A673 (cell line): ENCODE measurements around the gene LUZP4. TPM values are rescaled to one million over a fixed set of nuclear protein-coding genes. Genes with fewer than 3 reads are reported as not detected.

ENCODE experiments used
- Bru-seq: library from RNA; stranded (reverse); fragments of 400-500 nt; gene quantifications from one replicate; lab custom pipeline; 2021; lab: Mats Ljungman, UMichigan
- BruChase-seq, 2 experiments: library from RNA; stranded (reverse); fragments of 400-500 nt; gene quantifications; one replicate each; lab custom pipeline; 2021; lab: Mats Ljungman, UMichigan
- BruUV-seq: library from RNA; stranded (reverse); fragments of 400-500 nt; replicated peaks from 2 replicates; lab custom pipeline; 2021; lab: Mats Ljungman, UMichigan
- CTCF ChIA-PET: fragments of 300-600 bp; sonication (Branson Sonifier 250); formaldehyde crosslinking; loops from one replicate; lab custom pipeline; 2022; ENCODE audit warnings: antibody characterized with exemption; lab: Charles Lee
- POLR2A ChIA-PET: fragments of 300-600 bp; sonication (Branson Sonifier 250); formaldehyde crosslinking; loops from one replicate; lab custom pipeline; 2022; ENCODE audit warnings: antibody characterized with exemption; ENCODE audit not compliant: low non-redundant PET; lab: Charles Lee
- DNase-seq: peaks from one replicate; pipeline ENCODE4 v3.0.0-alpha.2; 2015; ENCODE audit warnings: low spot score
- H3K27ac ChIP-seq: fragments of 200-600 bp; sonication (generic); 2 replicates; pipeline ENCODE4 v1.5.1; 2016; ENCODE audit warnings: mixed run types, low read depth, mild to moderate bottlenecking, mixed read lengths, antibody characterized with exemption, low read length; ENCODE audit not compliant: poor library complexity, severe bottlenecking
- H3K27me3 ChIP-seq: fragments of 200-600 bp; sonication (generic); replicated peaks from 2 replicates; pipeline ENCODE4 v1.6.1; 2017; ENCODE audit warnings: mixed run types, low read depth, mild to moderate bottlenecking, mixed read lengths, antibody characterized with exemption, low read length; ENCODE audit not compliant: insufficient read depth, poor library complexity
- H3K36me3 ChIP-seq: fragments of 200-600 bp; sonication (generic); 2 replicates; pipeline ENCODE4 v1.6.1; 2016; ENCODE audit warnings: mixed run types, mild to moderate bottlenecking, mixed read lengths, antibody characterized with exemption, low read length; ENCODE audit not compliant: insufficient read depth, poor library complexity, severe bottlenecking
- H3K4me1 ChIP-seq: fragments of 200-600 bp; sonication (generic); 2 replicates; pipeline ENCODE4 v1.6.1; 2017; ENCODE audit warnings: mixed run types, mild to moderate bottlenecking, mixed read lengths, antibody characterized with exemption, low read length; ENCODE audit not compliant: insufficient read depth, poor library complexity, severe bottlenecking
- H3K4me3 ChIP-seq: fragments of 200-600 bp; sonication (generic); 2 replicates; pipeline ENCODE4 v1.5.1; 2016; ENCODE audit warnings: low read depth, mixed run types, mild to moderate bottlenecking, mixed read lengths, low read length; ENCODE audit not compliant: poor library complexity, severe bottlenecking
- H3K9me3 ChIP-seq: fragments of 200-600 bp; sonication (generic); 2 replicates; pipeline ENCODE4 v1.6.1; 2016; ENCODE audit warnings: mixed run types, low read depth, mild to moderate bottlenecking, mixed read lengths, antibody characterized with exemption, low read length; ENCODE audit not compliant: poor library complexity, severe bottlenecking
- EZH2 ChIP-seq: fragments of 200-600 bp; sonication (generic); IDR thresholded peaks from 2 replicates; pipeline ENCODE4 v1.6.1; 2017; ENCODE audit warnings: borderline replicate concordance, low read depth, mild to moderate bottlenecking, mixed read lengths, antibody characterized with exemption, low read length; ENCODE audit not compliant: poor library complexity, severe bottlenecking
- intact Hi-C: fragments of 100-400 bp; cut with micrococcal nuclease; formaldehyde crosslinking; loops from one replicate; pipeline ENCODE4 v1.10.0; 2022; ENCODE audit not compliant: unreplicated experiment
- long read RNA-seq: library from polyadenylated mRNA; stranded (forward); transcript quantifications from one replicate; pipeline ENCODE4 v2.0.0, GENCODE V29; 2022
- total RNA-seq: library from RNA; stranded (reverse); gene quantifications from 2 replicates; pipeline ENCODE4 v1.2.3, GENCODE V29; 2021
- TF ChIP-seq, protein P1 (sequence below): fragments of 300-800, 200-600 bp; sonication (generic); conservative IDR thresholded peaks from 2 replicates; pipeline ENCODE4 v1.5.1; 2017; ENCODE audit warnings: low read depth, mild to moderate bottlenecking, antibody characterized with exemption, low read length, moderate library complexity, mixed read lengths

LUZP4 gene, protein sequence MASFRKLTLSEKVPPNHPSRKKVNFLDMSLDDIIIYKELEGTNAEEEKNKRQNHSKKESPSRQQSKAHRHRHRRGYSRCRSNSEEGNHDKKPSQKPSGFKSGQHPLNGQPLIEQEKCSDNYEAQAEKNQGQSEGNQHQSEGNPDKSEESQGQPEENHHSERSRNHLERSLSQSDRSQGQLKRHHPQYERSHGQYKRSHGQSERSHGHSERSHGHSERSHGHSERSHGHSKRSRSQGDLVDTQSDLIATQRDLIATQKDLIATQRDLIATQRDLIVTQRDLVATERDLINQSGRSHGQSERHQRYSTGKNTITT
- total RNA-seq (not detected in 2 replicates), Bru-seq, nascent RNA (not detected), BruChase-seq, experiment 1, labeled RNA remaining after a 2-hour chase (not detected), BruChase-seq, experiment 2, labeled RNA remaining after a 6-hour chase (not detected)
- long read RNA-seq = 0 reads

DNA sequence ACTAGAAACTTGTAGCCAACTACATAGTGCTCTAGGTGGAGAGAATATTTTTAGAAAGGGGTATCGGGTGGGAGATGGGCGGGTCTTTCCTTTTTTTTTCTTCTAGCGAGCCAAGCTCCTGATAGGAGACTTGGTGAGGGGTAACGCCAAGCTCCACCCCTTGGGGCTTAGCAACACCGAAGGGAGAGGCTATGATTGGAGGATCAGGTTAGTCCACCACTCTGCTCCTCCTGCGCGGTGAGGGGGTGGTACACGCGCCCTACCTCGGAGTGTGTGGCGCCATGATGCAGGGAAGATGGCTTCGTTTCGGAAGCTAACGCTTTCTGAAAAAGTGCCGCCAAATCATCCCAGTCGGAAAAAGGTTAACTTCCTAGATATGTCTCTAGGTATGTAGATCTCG is at the start of gene LUZP4:
TSS of gene LUZP4 (plus strand) at position 251 of the 400 bp plus-strand sequence. CDS start at position 296, 45 bp downstream.
- CTCF ChIA-PET = no interaction called here
- H3K36me3 ChIP-seq = no peaks in the 10 kb centered on the region
- BruUV-seq = no TSS peak
- no peaks in the 10 kb centered on the region for H3K4me1 ChIP-seq
- no peak for DNase-seq
- H3K27me3 ChIP-seq = no peaks in the 10 kb centered on the region
- POLR2A ChIA-PET = no interaction called here
- H3K27ac ChIP-seq = no peak within 1 kb of the TSS
- H3K9me3 ChIP-seq = no peaks in the 10 kb centered on the region
- intact Hi-C loops = no loop called here
- H3K4me3 ChIP-seq = no peak within 1 kb of the TSS
- no peak for TF ChIP-seq EZH2
- TF ChIP-seq, protein P1, sequence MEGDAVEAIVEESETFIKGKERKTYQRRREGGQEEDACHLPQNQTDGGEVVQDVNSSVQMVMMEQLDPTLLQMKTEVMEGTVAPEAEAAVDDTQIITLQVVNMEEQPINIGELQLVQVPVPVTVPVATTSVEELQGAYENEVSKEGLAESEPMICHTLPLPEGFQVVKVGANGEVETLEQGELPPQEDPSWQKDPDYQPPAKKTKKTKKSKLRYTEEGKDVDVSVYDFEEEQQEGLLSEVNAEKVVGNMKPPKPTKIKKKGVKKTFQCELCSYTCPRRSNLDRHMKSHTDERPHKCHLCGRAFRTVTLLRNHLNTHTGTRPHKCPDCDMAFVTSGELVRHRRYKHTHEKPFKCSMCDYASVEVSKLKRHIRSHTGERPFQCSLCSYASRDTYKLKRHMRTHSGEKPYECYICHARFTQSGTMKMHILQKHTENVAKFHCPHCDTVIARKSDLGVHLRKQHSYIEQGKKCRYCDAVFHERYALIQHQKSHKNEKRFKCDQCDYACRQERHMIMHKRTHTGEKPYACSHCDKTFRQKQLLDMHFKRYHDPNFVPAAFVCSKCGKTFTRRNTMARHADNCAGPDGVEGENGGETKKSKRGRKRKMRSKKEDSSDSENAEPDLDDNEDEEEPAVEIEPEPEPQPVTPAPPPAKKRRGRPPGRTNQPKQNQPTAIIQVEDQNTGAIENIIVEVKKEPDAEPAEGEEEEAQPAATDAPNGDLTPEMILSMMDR = no peak

DNA sequence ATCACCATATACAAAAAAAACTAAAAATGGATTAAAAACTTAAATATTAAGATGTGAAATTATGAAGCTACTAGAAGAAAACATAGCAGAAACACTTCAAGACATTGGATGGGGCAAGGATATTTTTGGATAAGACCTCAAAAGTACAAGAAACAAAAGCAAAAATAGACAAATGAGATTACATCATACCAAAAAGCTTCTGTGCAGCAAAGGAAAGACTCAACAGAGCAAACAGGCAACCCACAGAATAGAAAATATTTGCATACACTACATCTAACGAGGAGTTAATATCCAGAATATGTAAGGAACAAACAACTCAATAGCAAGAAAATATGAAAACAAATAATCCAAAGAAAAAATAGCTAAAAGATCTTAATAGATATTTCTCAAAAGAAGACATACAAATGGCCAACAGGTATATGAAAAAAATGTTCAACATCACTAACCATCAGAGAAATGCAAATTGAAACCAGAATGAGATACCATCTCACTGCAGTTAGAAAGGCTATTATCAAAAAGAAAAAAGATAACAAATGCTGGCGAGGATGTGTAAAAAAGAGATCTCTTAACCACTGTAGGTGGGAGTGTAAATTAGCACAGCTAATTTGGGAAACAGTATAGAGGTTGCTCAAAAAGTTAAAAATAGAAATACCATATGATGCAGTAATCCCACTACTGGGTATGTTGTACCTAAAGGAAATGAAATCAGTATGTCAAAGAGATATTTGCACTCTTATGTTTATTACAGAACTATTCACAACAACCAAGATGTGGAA is 37.9 kb upstream of the LUZP4 start:
- BruUV-seq = no TSS peak
- POLR2A ChIA-PET = no interaction called here
- CTCF ChIA-PET = no interaction called here
- Histone ChIP-seq H3K27ac (no peak overlapping the region), H3K4me1 (no peaks in the 10 kb centered on the region), H3K36me3 (no peaks in the 10 kb centered on the region), H3K27me3 (peaks cover 13% of the 10 kb centered on the region), H3K9me3 (no peaks in the 10 kb centered on the region), H3K4me3 (no peak overlapping the region)
- intact Hi-C loops = no loop called here
- no peak for DNase-seq
- TF ChIP-seq EZH2 = no peak
- TF ChIP-seq, protein P1 = no peak

DNA sequence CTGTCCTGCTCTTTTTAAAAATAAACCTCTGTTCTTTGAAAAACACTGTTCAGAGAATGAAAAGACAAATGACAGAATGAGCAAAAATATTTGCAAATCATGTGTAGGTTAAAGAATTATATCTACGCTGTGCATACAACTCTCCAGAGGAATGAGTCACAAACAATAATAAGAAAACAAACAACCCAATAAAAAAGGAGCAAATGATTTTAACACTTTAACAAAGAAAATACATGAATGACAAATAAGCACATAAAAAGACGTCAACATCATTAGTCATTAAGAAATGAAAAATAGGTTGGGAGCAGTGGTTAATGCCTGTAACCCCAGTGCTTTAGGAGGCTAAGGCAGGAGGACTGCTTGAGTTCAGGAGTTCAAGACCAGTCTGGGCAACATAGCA is 34.5 kb upstream of the LUZP4 start:
- BruUV-seq = no TSS peak
- Histone ChIP-seq H3K27me3 (peaks cover 17% of the 10 kb centered on the region), H3K4me1 (no peaks in the 10 kb centered on the region), H3K27ac (no peak overlapping the region), H3K36me3 (no peaks in the 10 kb centered on the region), H3K4me3 (no peak overlapping the region), H3K9me3 (no peaks in the 10 kb centered on the region)
- intact Hi-C loops = no loop called here
- ChIA-PET POLR2A (no interaction called here), CTCF (no interaction called here)
- no peak for DNase-seq
- TF ChIP-seq, protein P1 = no peak
- no peak for TF ChIP-seq EZH2
